Aorta (tissue), 5 donors: ENCODE measurements around the gene AFDN. TPM values are rescaled to one million over a fixed set of nuclear protein-coding genes. Genes with fewer than 3 reads are reported as not detected.

Experiments
- ATAC-seq: fragments of 200-7000 bp; cut with Tn5 transposase; one replicate; pipeline ENCODE4 v1.9.1; 2022; ENCODE audit warnings: moderate library complexity; ENCODE audit not compliant: low FRiP score
- DNase-seq, 2 donors: peaks; one replicate each; pipeline ENCODE4 v3.0.0-alpha.2; 2020
- H3K27ac ChIP-seq, 2 donors: one replicate each; pipeline ENCODE4 v1.5.1; 2013; ENCODE audit warnings: low read length in 2 of 2, mild to moderate bottlenecking in 2 of 2, moderate library complexity in 2 of 2, control low read depth in 1 of 2, inconsistent platforms in 1 of 2, low read depth in 1 of 2
- H3K27me3 ChIP-seq, 2 donors: one replicate each; pipeline ENCODE4 v1.6.1; 2013; ENCODE audit warnings: control low read depth in 1 of 2, low read length in 1 of 2, mild to moderate bottlenecking in 1 of 2, moderate library complexity in 1 of 2; ENCODE audit not compliant: insufficient read depth in 2 of 2, control insufficient read depth in 1 of 2
- H3K36me3 ChIP-seq, 2 donors: one replicate each; pipeline ENCODE4 v1.6.1; 2013; ENCODE audit warnings: control low read depth in 1 of 2, low read length in 1 of 2, mild to moderate bottlenecking in 1 of 2; ENCODE audit not compliant: insufficient read depth in 2 of 2, control insufficient read depth in 1 of 2
- H3K4me1 ChIP-seq, 2 donors: one replicate each; pipeline ENCODE4 v1.6.1; 2013; ENCODE audit warnings: low read length in 2 of 2, control low read depth in 1 of 2, mild to moderate bottlenecking in 1 of 2, moderate library complexity in 1 of 2; ENCODE audit not compliant: insufficient read depth in 2 of 2, control insufficient read depth in 1 of 2
- H3K4me3 ChIP-seq, 2 donors: one replicate each; pipeline ENCODE4 v1.5.1; 2013; ENCODE audit warnings: low read length in 2 of 2, control low read depth in 1 of 2, mild to moderate bottlenecking in 1 of 2
- H3K9me3 ChIP-seq: one replicate; pipeline ENCODE4 v1.6.1; 2013; ENCODE audit warnings: mild to moderate bottlenecking, low read length; ENCODE audit not compliant: control insufficient read depth
- WGBS, 2 donors: extraction: QIAGEN DNeasy Blood & Tissue Kit; methylation state at CpG; one replicate each; pipeline ENCODE4 v1.1.7; 2013; 5-methylcytosine and 5-hydroxymethylcytosine counted together
- intact Hi-C, 2 donors: fragments of 100-400 bp; cut with DNase I; formaldehyde crosslinking; loops; one replicate each; pipeline versions ENCODE4 v1.14.2 to v1.15.0; 2022
- polyA plus RNA-seq, 2 donors: library from polyadenylated mRNA; stranded (reverse); fragments of 200-250 nt; gene quantifications; one replicate each; pipeline ENCODE4 v1.2.3, GENCODE V29; 2013
- total RNA-seq, 2 donors: library from RNA; stranded (reverse); fragmentation: NEBNext Ultra II Directional; extraction: Animal tissue kit (Norgen Biotek cat#: 25700); gene quantifications; one replicate each; pipeline ENCODE4 v1.2.1, GENCODE V29; 2021
- donor health status: healthy with polysubstance abuse.
- donor health status: Bipolar disorder and iron deficiency.
- donor health status: DM: no; HTN: no; CAD: no.
- donor health status: DM: no; HTN: no; CAD: no.
- donor health status: DM: yes; HTN: yes; CAD: no.

AFDN gene
- total and polyA plus RNA-seq, 4 donors, result 15.5 to 99.2 (median 47.5) TPM

- intact Hi-C loops, result no loop called here
Measured at GRCh38 chr6:167936051-167936450, 109.3 kb downstream of the AFDN start.

GRCh38 chr6:167937301-167937700 lies 110.6 kb downstream of the AFDN start:
- H3K4me1 ChIP-seq, result no peaks in the 10 kb centered on the region
- intact Hi-C loops, result no loop called here
- 96 to 98% methylated on average over 2 of the region's 2 CpGs for WGBS, 2 donors

More at GRCh38 chr6:167936051-167936450, 109.3 kb downstream of the AFDN start:
- no peaks in the 10 kb centered on the region for H3K9me3 ChIP-seq
- no peak for DNase-seq
- H3K27ac ChIP-seq, result no peak overlapping the region
- H3K4me3 ChIP-seq, result no peak overlapping the region
- no peaks in the 10 kb centered on the region for H3K27me3 ChIP-seq
- ATAC-seq, result no peak
- H3K4me1 ChIP-seq, result no peaks in the 10 kb centered on the region
- WGBS, 2 donors, result 52 to 56% methylated on average over 2 of the region's 2 CpGs
- peaks cover 0 to 2% of the 10 kb centered on the region in 2 donors for H3K36me3 ChIP-seq

GRCh38 chr6:167937948-167938911 lies 111.5 kb downstream of the AFDN start:
- Histone ChIP-seq H3K27ac (no peak overlapping the region), H3K4me3 (no peak overlapping the region), H3K36me3 (peaks cover 0 to 5% of the 10 kb centered on the region in 2 donors), H3K4me1 (no peaks in the 10 kb centered on the region), H3K9me3 (no peaks in the 10 kb centered on the region), H3K27me3 (no peaks in the 10 kb centered on the region)
- intact Hi-C loops, result no loop called here
- ATAC-seq (no peak), DNase-seq (no peak)
- WGBS, 2 donors, result 92 to 94% methylated on average over 5 of the region's 5 CpGs

More at GRCh38 chr6:167937301-167937700, 110.6 kb downstream of the AFDN start:
- Histone ChIP-seq H3K27ac (no peak overlapping the region), H3K4me3 (no peak overlapping the region), H3K9me3 (no peaks in the 10 kb centered on the region), H3K27me3 (no peaks in the 10 kb centered on the region), H3K36me3 (peaks cover 0 to 2% of the 10 kb centered on the region in 2 donors)
- no peak for DNase-seq
- no peak for ATAC-seq

- intact Hi-C loops, result no loop called here
- Histone ChIP-seq H3K9me3 (no peaks in the 10 kb centered on the region), H3K4me3 (no peak overlapping the region), H3K4me1 (no peaks in the 10 kb centered on the region), H3K36me3 (peaks cover 0 to 5% of the 10 kb centered on the region in 2 donors), H3K27ac (no peak overlapping the region), H3K27me3 (no peaks in the 10 kb centered on the region)
- no peak for DNase-seq
- ATAC-seq, result no peak
- WGBS, 2 donors, result 79 to 85% methylated on average over 3 of the region's 3 CpGs
Measured at GRCh38 chr6:167941822-167942221, 115.1 kb downstream of the AFDN start.

GRCh38 chr6:167944130-167944529 lies 117.4 kb downstream of the AFDN start:
- intact Hi-C loops, result no loop called here
- H3K36me3 ChIP-seq, result peaks cover 0 to 10% of the 10 kb centered on the region in 2 donors

GRCh38 chr6:167946007-167946406 lies 119.3 kb downstream of the AFDN start:
- no peak overlapping the region for H3K27ac ChIP-seq
- H3K4me1 ChIP-seq, result no peaks in the 10 kb centered on the region
- no peaks in the 10 kb centered on the region for H3K9me3 ChIP-seq
- DNase-seq (no peak), ATAC-seq (no peak)
- H3K36me3 ChIP-seq, result peaks cover 0 to 12% of the 10 kb centered on the region in 2 donors
- 90 to 92% methylated on average over 11 of the region's 11 CpGs for WGBS, 2 donors
- no peaks in the 10 kb centered on the region for H3K27me3 ChIP-seq
- intact Hi-C loops, result no loop called here
- no peak overlapping the region for H3K4me3 ChIP-seq

More at GRCh38 chr6:167944130-167944529, 117.4 kb downstream of the AFDN start:
- DNase-seq (no peak), ATAC-seq (no peak)
- Histone ChIP-seq H3K27ac (no peak overlapping the region), H3K27me3 (no peaks in the 10 kb centered on the region), H3K4me3 (no peak overlapping the region), H3K9me3 (no peaks in the 10 kb centered on the region), H3K4me1 (no peaks in the 10 kb centered on the region)
- 92 to 96% methylated on average over 4 of the region's 4 CpGs for whole genome bisulfite sequencing, 2 donors

- Histone ChIP-seq H3K4me3 (no peak overlapping the region), H3K36me3 (peaks cover 0 to 15% of the 10 kb centered on the region in 2 donors), H3K27me3 (no peaks in the 10 kb centered on the region), H3K4me1 (no peaks in the 10 kb centered on the region), H3K9me3 (no peaks in the 10 kb centered on the region), H3K27ac (no peak overlapping the region)
- ATAC-seq (no peak), DNase-seq (no peak)
- intact Hi-C loops, result no loop called here
- 48 to 60% methylated on average over 5 of the region's 5 CpGs for WGBS, 2 donors
Measured at GRCh38 chr6:167946604-167947003, 119.9 kb downstream of the AFDN start.

- H3K9me3 ChIP-seq, result no peaks in the 10 kb centered on the region
- ATAC-seq (no peak), DNase-seq (no peak)
- no peak overlapping the region for H3K4me3 ChIP-seq
- no peaks in the 10 kb centered on the region for H3K4me1 ChIP-seq
- H3K36me3 ChIP-seq, result peaks cover 0 to 19% of the 10 kb centered on the region in 2 donors
- no peak overlapping the region for H3K27ac ChIP-seq
- H3K27me3 ChIP-seq, result no peaks in the 10 kb centered on the region
- intact Hi-C loops, result no loop called here
- WGBS, 2 donors, result 93% methylated on average over 1 of the region's 1 CpG
Measured at GRCh38 chr6:167947716-167948115, 121.0 kb downstream of the AFDN start.

- ATAC-seq (no peak), DNase-seq (no peak)
- 77 to 78% methylated on average over 4 of the region's 4 CpGs for WGBS, 2 donors
- Histone ChIP-seq H3K4me3 (no peak overlapping the region), H3K4me1 (no peaks in the 10 kb centered on the region), H3K36me3 (peaks cover 0 to 15% of the 10 kb centered on the region in 2 donors), H3K27me3 (no peaks in the 10 kb centered on the region), H3K9me3 (no peaks in the 10 kb centered on the region), H3K27ac (no peak overlapping the region)
- intact Hi-C loops, result no loop called here
Measured at GRCh38 chr6:167948716-167949115, 122.0 kb downstream of the AFDN start.
